PFSK-1 (cell line): ENCODE data around the gene LANCL2.
A peak's percentile ranks its signal among the peaks of the same experiment; 100 is the strongest.

Experiments used
- FOXP2 ChIP-seq: optimal IDR thresholded peaks from 2 replicates; pipeline ENCODE3; 2011; ENCODE audit warnings: borderline replicate concordance, control low read depth, inconsistent platforms; ENCODE audit not compliant: insufficient read depth; ENCODE audit errors: extremely low read length, extremely low read depth
- POLR2AphosphoS5 ChIP-seq: IDR thresholded peaks from 2 replicates; pipeline ENCODE4 v1.6.1; 2012; ENCODE audit warnings: low read depth, mild to moderate bottlenecking, control low read depth, low read length, moderate library complexity
- SIN3A ChIP-seq: IDR thresholded peaks from 2 replicates; pipeline ENCODE4 v1.6.1; 2012; ENCODE audit warnings: mild to moderate bottlenecking, low read length, moderate library complexity, borderline replicate concordance; ENCODE audit not compliant: insufficient read depth
- TAF1 ChIP-seq: IDR thresholded peaks from 2 replicates; pipeline ENCODE4 v1.6.1; 2012; ENCODE audit warnings: low read length, control low read depth, borderline replicate concordance; ENCODE audit not compliant: insufficient read depth
- TF ChIP-seq, protein P1 (sequence below), 2 experiments: IDR thresholded peaks; 2 replicates each; pipeline versions ENCODE4 v1.6.1 to v1.8.0; 2011 to 2012; ENCODE audit warnings: low read depth in 2 of 2, low read length in 2 of 2, control low read depth in 1 of 2, inconsistent platforms in 1 of 2, mild to moderate bottlenecking in 1 of 2, moderate library complexity in 1 of 2; ENCODE audit not compliant: insufficient read depth in 1 of 2

LANCL2 gene

DNA sequence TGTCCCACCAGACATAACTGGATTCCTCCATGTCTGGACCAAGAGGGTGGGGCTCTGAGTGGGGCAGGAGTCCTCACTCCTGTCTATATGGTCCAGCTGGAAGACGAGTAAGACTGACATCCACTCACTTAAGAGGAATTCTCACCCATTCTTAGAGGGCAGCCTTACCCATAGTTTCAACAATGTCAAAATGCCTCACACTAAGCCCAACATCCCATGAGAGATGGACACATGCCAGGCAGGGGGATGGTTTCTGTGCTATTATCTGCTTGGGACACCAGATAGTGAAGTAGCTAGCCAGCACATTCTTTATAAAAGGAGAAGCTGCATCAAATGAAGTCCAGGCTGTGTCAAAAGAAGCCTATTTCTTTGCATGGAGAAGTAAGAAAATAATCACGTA, 4.7 kb upstream of the LANCL2 start:
- TF ChIP-seq SIN3A, result no peak
- TF ChIP-seq, protein P1, sequence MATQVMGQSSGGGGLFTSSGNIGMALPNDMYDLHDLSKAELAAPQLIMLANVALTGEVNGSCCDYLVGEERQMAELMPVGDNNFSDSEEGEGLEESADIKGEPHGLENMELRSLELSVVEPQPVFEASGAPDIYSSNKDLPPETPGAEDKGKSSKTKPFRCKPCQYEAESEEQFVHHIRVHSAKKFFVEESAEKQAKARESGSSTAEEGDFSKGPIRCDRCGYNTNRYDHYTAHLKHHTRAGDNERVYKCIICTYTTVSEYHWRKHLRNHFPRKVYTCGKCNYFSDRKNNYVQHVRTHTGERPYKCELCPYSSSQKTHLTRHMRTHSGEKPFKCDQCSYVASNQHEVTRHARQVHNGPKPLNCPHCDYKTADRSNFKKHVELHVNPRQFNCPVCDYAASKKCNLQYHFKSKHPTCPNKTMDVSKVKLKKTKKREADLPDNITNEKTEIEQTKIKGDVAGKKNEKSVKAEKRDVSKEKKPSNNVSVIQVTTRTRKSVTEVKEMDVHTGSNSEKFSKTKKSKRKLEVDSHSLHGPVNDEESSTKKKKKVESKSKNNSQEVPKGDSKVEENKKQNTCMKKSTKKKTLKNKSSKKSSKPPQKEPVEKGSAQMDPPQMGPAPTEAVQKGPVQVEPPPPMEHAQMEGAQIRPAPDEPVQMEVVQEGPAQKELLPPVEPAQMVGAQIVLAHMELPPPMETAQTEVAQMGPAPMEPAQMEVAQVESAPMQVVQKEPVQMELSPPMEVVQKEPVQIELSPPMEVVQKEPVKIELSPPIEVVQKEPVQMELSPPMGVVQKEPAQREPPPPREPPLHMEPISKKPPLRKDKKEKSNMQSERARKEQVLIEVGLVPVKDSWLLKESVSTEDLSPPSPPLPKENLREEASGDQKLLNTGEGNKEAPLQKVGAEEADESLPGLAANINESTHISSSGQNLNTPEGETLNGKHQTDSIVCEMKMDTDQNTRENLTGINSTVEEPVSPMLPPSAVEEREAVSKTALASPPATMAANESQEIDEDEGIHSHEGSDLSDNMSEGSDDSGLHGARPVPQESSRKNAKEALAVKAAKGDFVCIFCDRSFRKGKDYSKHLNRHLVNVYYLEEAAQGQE (IDR thresholded peaks at IDR 0.05; ENCODE audit: insufficient read depth in 1 of 2, low read depth in 2 of 2, low read length in 2 of 2), result no peak
- TF ChIP-seq FOXP2, result no peak
- no peak for TF ChIP-seq POLR2AphosphoS5
- TF ChIP-seq TAF1, result no peak

GRCh38 chr7:55361560-55361959, 3.6 kb upstream of the LANCL2 start:
- no peak for TF ChIP-seq TAF1
- no peak for TF ChIP-seq FOXP2

DNA sequence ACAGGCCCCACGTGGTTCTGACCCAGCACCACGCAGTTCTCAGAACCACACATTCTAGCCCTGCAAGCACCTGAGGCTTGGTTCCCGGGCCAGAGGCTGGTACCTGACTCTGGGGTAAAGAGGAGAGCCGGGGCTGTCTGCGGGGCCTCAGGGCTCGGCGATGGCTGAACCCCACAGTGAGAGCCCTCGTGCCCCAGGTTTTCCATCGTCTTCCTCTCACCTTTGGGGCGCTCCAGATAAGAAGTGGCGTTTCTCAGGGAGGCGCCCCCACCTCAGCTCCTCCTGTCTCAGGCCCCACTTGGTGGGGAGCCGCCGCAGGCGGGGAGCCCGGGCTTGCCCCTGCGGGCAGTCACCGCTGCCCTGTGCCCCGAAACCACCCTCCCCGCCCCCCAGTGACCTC, 2.2 kb upstream of the LANCL2 start:
- TF ChIP-seq FOXP2 (no peak), SIN3A (no peak), TAF1 (no peak), POLR2AphosphoS5 (no peak)

DNA sequence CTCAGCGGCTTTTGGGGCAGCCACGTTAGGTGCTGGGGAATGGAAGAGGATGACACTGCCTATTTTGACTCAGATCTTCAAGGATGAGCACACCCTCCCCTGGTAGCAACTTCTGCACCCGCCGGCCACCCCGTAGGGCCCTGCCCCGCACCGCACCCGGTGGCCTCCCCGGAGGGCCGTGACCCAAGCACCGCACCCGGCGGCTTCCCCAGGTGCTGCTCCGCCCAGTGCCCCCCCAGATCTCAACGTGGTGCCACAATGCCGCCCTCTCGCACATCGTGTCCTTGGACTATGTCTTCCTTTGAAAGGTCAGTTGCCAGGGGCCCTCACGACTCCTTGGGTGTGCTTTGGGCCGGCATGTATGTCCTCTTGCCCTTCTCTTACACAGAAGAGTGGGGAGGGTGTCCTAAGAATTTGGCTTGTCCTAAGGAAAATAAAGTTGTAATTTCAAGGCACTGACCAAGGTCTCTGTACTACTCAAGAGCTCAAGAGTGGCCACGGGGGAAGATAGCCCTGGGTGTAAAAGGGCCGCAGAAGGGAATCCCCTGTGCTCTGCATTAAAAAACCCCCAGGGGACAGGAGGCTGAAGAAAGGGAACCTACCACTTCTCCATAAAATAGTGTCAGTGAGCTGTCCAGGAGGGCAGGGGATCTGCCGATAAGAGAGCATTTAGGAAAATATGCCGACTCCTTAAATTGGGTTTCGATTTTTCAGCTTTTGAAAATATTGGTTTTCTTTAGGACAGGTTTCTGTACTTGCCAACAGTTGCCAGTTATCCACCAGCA, 1.6 kb upstream of the LANCL2 start:
- TF ChIP-seq SIN3A, result no peak
- no peak for TF ChIP-seq POLR2AphosphoS5
- TF ChIP-seq, protein P1 (IDR thresholded peaks at IDR 0.05; ENCODE audit: insufficient read depth in 1 of 2, low read depth in 2 of 2, low read length in 2 of 2), result no peak
- no peak for TF ChIP-seq TAF1

GRCh38 chr7:55365675-55366460, 731 bp downstream of the LANCL2 start:
- TF ChIP-seq, protein P1 (IDR thresholded peaks at IDR 0.05; ENCODE audit: insufficient read depth in 1 of 2, low read depth in 2 of 2, low read length in 2 of 2), result 0 out of 4 replicates have a peak, but pooled peaks of 1 of the 2 experiments have one; percentile 16
- TF ChIP-seq TAF1, result peak; percentile 67; the same call in 1 of the 2 replicates
- peak; percentile 90 for TF ChIP-seq POLR2AphosphoS5
- TF ChIP-seq SIN3A, result peak; percentile 51; the same call in 1 of the 2 replicates
- peak; percentile 81 for TF ChIP-seq FOXP2

- TF ChIP-seq POLR2AphosphoS5 (no peak; the same call in 1 of the 2 replicates), FOXP2 (no peak), TAF1 (no peak), SIN3A (no peak)
- TF ChIP-seq, protein P1 (IDR thresholded peaks at IDR 0.05; ENCODE audit: insufficient read depth in 1 of 2, low read depth in 2 of 2, low read length in 2 of 2), result no peak
Observed at GRCh38 chr7:55366461-55367070, 1.4 kb downstream of the LANCL2 start.
